Measurements from ENCODE around the gene FIBCD1.

- TF ChIP-seq CTCF (IDR thresholded peaks at IDR 0.05) (no peak), POLR2AphosphoS5 (IDR thresholded peaks at IDR 0.05) (no peak)
Measured at GRCh38 chr9:130905902-130906734, 32.9 kb downstream of the FIBCD1 start.

All from stomach (tissue), 4 donors.